H9 (cell line): ENCODE measurements around the gene DAPK2. TPM values are rescaled to one million over a fixed set of nuclear protein-coding genes. Genes with fewer than 3 reads are reported as not detected.

Experiments
- DNase-seq: peaks from one replicate; pipeline ENCODE4 v3.0.0-alpha.2; 2017
- H2AFZ ChIP-seq: one replicate; pipeline ENCODE4 v1.6.1; 2013; ENCODE audit warnings: mild to moderate bottlenecking, low read length, control low read depth, moderate library complexity
- H2AK5ac ChIP-seq: 2 replicates; pipeline ENCODE4 v1.6.1; 2013; ENCODE audit warnings: low read length, control low read depth, mixed read lengths; ENCODE audit not compliant: insufficient read length
- H2BK120ac ChIP-seq: one replicate; pipeline ENCODE4 v1.6.1; 2013; ENCODE audit warnings: low read depth, mild to moderate bottlenecking, low read length, control low read depth, inconsistent platforms; ENCODE audit not compliant: poor library complexity, severe bottlenecking
- H2BK12ac ChIP-seq: 2 replicates; pipeline ENCODE4 v1.6.1; 2013; ENCODE audit warnings: low read length, control low read depth, mixed read lengths, low read depth; ENCODE audit not compliant: insufficient read length
- H2BK15ac ChIP-seq: 2 replicates; pipeline ENCODE4 v1.6.1; 2013; ENCODE audit warnings: low read depth, low read length, control low read depth
- H2BK20ac ChIP-seq: one replicate; pipeline ENCODE4 v1.6.1; 2013; ENCODE audit warnings: low read depth, mild to moderate bottlenecking, low read length, control low read depth, inconsistent platforms; ENCODE audit not compliant: poor library complexity, severe bottlenecking
- H2BK5ac ChIP-seq: 2 replicates; pipeline ENCODE4 v1.6.1; 2013; ENCODE audit warnings: low read length, control low read depth, mixed read lengths; ENCODE audit not compliant: insufficient read length
- H3K14ac ChIP-seq: 2 replicates; pipeline ENCODE4 v1.6.1; 2013; ENCODE audit warnings: low read length, control low read depth; ENCODE audit not compliant: insufficient read depth
- H3K18ac ChIP-seq: 2 replicates; pipeline ENCODE4 v1.6.1; 2013; ENCODE audit warnings: low read depth, mild to moderate bottlenecking, mixed read lengths, low read length, control low read depth; ENCODE audit not compliant: insufficient read length
- H3K23ac ChIP-seq: 2 replicates; pipeline ENCODE4 v1.6.1; 2013; ENCODE audit warnings: low read length, control low read depth, mixed read lengths, low read depth; ENCODE audit not compliant: insufficient read length
- H3K23me2 ChIP-seq: 2 replicates; pipeline ENCODE4 v1.6.1; 2013; ENCODE audit warnings: low read depth, mild to moderate bottlenecking, mixed read lengths, low read length, control low read depth; ENCODE audit not compliant: insufficient read length, poor library complexity, severe bottlenecking
- H3K27ac ChIP-seq: 2 replicates; pipeline ENCODE4 v1.5.1; 2013; ENCODE audit warnings: low read length, control low read depth, mixed read lengths, low read depth; ENCODE audit not compliant: insufficient read length
- H3K27me3 ChIP-seq: 2 replicates; pipeline ENCODE4 v1.6.1; 2013; ENCODE audit warnings: low read length, control low read depth, inconsistent platforms; ENCODE audit not compliant: insufficient read depth
- H3K4ac ChIP-seq: 2 replicates; pipeline ENCODE4 v1.6.1; 2013; ENCODE audit warnings: low read depth, mild to moderate bottlenecking, control low read depth, inconsistent platforms, low read length, moderate library complexity
- H3K4me1 ChIP-seq: 2 replicates; pipeline ENCODE4 v1.6.1; 2013; ENCODE audit warnings: low read length, control low read depth, inconsistent platforms; ENCODE audit not compliant: insufficient read depth
- H3K4me2 ChIP-seq: 2 replicates; pipeline ENCODE4 v1.6.1; 2013; ENCODE audit warnings: low read length, control low read depth, mixed read lengths; ENCODE audit not compliant: insufficient read length, insufficient read depth
- H3K56ac ChIP-seq: 2 replicates; pipeline ENCODE4 v1.6.1; 2013; ENCODE audit warnings: low read depth, mild to moderate bottlenecking, mixed read lengths, low read length, control low read depth; ENCODE audit not compliant: insufficient read length
- H3K79me1 ChIP-seq: 2 replicates; pipeline ENCODE4 v1.6.1; 2013; ENCODE audit warnings: low read depth, mild to moderate bottlenecking, moderate library complexity, low read length, control low read depth, inconsistent platforms; ENCODE audit not compliant: insufficient read depth, poor library complexity, severe bottlenecking
- H3K79me2 ChIP-seq: 2 replicates; pipeline ENCODE4 v1.6.1; 2013; ENCODE audit warnings: low read length, control low read depth, inconsistent platforms; ENCODE audit not compliant: insufficient read depth
- H3K9ac ChIP-seq: 2 replicates; pipeline ENCODE4 v1.6.1; 2013; ENCODE audit warnings: low read length, control low read depth, mixed read lengths; ENCODE audit not compliant: insufficient read length; ENCODE audit errors: extremely low read depth
- H3K9me3 ChIP-seq: one replicate; pipeline ENCODE4 v1.6.1; 2013; ENCODE audit warnings: low read depth, low read length, inconsistent platforms; ENCODE audit not compliant: control insufficient read depth
- H3T11ph ChIP-seq: one replicate; pipeline ENCODE4 v1.6.1; 2013; ENCODE audit warnings: mild to moderate bottlenecking, low read length, control low read depth, inconsistent platforms
- H4K20me1 ChIP-seq: one replicate; pipeline ENCODE4 v1.6.1; 2013; ENCODE audit not compliant: control insufficient read depth, insufficient read length, insufficient read depth
- H4K5ac ChIP-seq: 2 replicates; pipeline ENCODE4 v1.6.1; 2013; ENCODE audit warnings: low read depth, mild to moderate bottlenecking, mixed read lengths, low read length, control low read depth; ENCODE audit not compliant: insufficient read length
- H4K8ac ChIP-seq: replicated peaks from 2 replicates; pipeline ENCODE4 v1.6.1; 2013; ENCODE audit warnings: low read length, control low read depth, mixed read lengths, low read depth; ENCODE audit not compliant: insufficient read length
- H4K91ac ChIP-seq: 2 replicates; pipeline ENCODE4 v1.6.1; 2013; ENCODE audit warnings: low read depth, mild to moderate bottlenecking, moderate library complexity, mixed read lengths, low read length, control low read depth; ENCODE audit not compliant: insufficient read length
- H3K27ac Mint-ChIP-seq, 3 experiments: 2 replicates in 2 of 3; 3 replicates in 1 of 3; pipeline ENCODE4 v1.8.0; 2020 to 2021; ENCODE audit warnings: mixed read lengths in 3 of 3, mild to moderate bottlenecking in 1 of 3, moderate library complexity in 1 of 3
- H3K27me3 Mint-ChIP-seq: 2 replicates; pipeline ENCODE4 v1.8.0; 2021; ENCODE audit warnings: low read depth, mild to moderate bottlenecking, moderate library complexity, mixed read lengths
- H3K36me3 Mint-ChIP-seq, 3 experiments: 2 replicates in 2 of 3; 3 replicates in 1 of 3; pipeline ENCODE4 v1.8.0; 2020 to 2021; ENCODE audit warnings: low read depth in 3 of 3, mixed read lengths in 3 of 3; ENCODE audit not compliant: insufficient read depth in 1 of 3
- H3K4me1 Mint-ChIP-seq, 2 experiments: 2 replicates each; pipeline ENCODE4 v1.8.0; 2020; ENCODE audit warnings: mixed read lengths in 2 of 2
- H3K4me3 Mint-ChIP-seq, 2 experiments: 2 replicates in 1 of 2; 3 replicates in 1 of 2; pipeline ENCODE4 v1.8.0; 2020 to 2021; ENCODE audit warnings: mild to moderate bottlenecking in 2 of 2, mixed read lengths in 2 of 2, moderate library complexity in 1 of 2
- H3K9me3 Mint-ChIP-seq, 2 experiments: 2 replicates in 1 of 2; 3 replicates in 1 of 2; pipeline ENCODE4 v1.8.0; 2020; ENCODE audit warnings: mild to moderate bottlenecking in 2 of 2, mixed read lengths in 2 of 2, moderate library complexity in 1 of 2
- CTCF ChIP-seq: fragments of 200-600 bp; sonication (generic); conservative IDR thresholded peaks from 3 replicates; pipeline ENCODE4 v1.8.0; 2021; ENCODE audit warnings: antibody characterized with exemption, mild to moderate bottlenecking
- WGBS: extraction: QIAGEN DNeasy Blood & Tissue Kit; methylation state at CpG from one replicate; pipeline ENCODE4 v1.1.7; 2013; ENCODE audit warnings: missing lambda C conversion rate, low lambda C conversion rate, mixed read lengths; ENCODE audit not compliant: insufficient read length; ENCODE audit errors: extremely low coverage; 5-methylcytosine and 5-hydroxymethylcytosine counted together
- total RNA-seq: library from RNA; stranded (reverse); gene quantifications from 2 replicates; pipeline ENCODE4 v1.2.1, GENCODE V29; 2021

DAPK2 gene
- total RNA-seq, 1 experiment from 2014 or later: 3.5 TPM

GRCh38 chr15:63918901-63919348 is 127.4 kb downstream of the DAPK2 start:
- H2BK20ac ChIP-seq: no peak overlapping the region
- no peak overlapping the region for H2BK12ac ChIP-seq
- H3K9me3 Mint-ChIP-seq: no peaks in the 10 kb centered on the region
- no peak overlapping the region for H3K4ac ChIP-seq
- no peak overlapping the region for H2BK15ac ChIP-seq
- H2AK5ac ChIP-seq: no peak overlapping the region
- H3K27me3 Mint-ChIP-seq: no peaks in the 10 kb centered on the region
- H2BK120ac ChIP-seq: no peak overlapping the region
- H3K27me3 ChIP-seq: no peaks in the 10 kb centered on the region
- DNase-seq: no peak
- H2AFZ ChIP-seq: no peak overlapping the region
- H4K20me1 ChIP-seq: no peaks in the 10 kb centered on the region
- H3T11ph ChIP-seq: no peak overlapping the region
- H3K56ac ChIP-seq: no peak overlapping the region
- H3K9me3 ChIP-seq: no peaks in the 10 kb centered on the region
- H4K8ac ChIP-seq: no peak overlapping the region
- TF ChIP-seq CTCF: no peak
- H3K79me1 ChIP-seq: no peaks in the 10 kb centered on the region
- peaks cover 34 to 49% of the 10 kb centered on the region in 2 experiments for H3K4me1 Mint-ChIP-seq
- H3K27ac ChIP-seq: no peak overlapping the region
- H3K36me3 Mint-ChIP-seq: no peaks in the 10 kb centered on the region; a peak in 1 of 7 replicates
- H3K4me3 Mint-ChIP-seq: no peak overlapping the region
- peaks cover 4% of the 10 kb centered on the region; the same call in 1 of the 2 replicates for H3K4me1 ChIP-seq
- no peaks in the 10 kb centered on the region for H3K79me2 ChIP-seq
- no peaks in the 10 kb centered on the region for H3K23me2 ChIP-seq
- H3K18ac ChIP-seq: no peak overlapping the region
- no peak overlapping the region for H4K91ac ChIP-seq
- H3K14ac ChIP-seq: no peak overlapping the region
- peak overlapping the region in 1 of 3 experiments; percentile 59; a peak in 1 of 7 replicates for H3K27ac Mint-ChIP-seq
- H4K5ac ChIP-seq: no peak overlapping the region
- no peak overlapping the region for H2BK5ac ChIP-seq
- H3K23ac ChIP-seq: no peak overlapping the region
- WGBS: no CpG with 5 or more reads among the region's 9 CpGs
- no peak overlapping the region for H3K9ac ChIP-seq
- H3K4me2 ChIP-seq: no peak overlapping the region
